GM10266 (cell line): ENCODE measurements around the gene SPTBN4.
"Not testable (repeated sequence)": the region's sequence is repeated elsewhere in the genome, so short reads cannot be mapped to it uniquely, and the experiment has no call there.

Source experiments
- DNase-seq: peaks from one replicate; pipeline ENCODE4 v3.0.0; 2012; ENCODE audit errors: extremely low spot score
- CTCF ChIP-seq: IDR thresholded peaks from 2 replicates; pipeline ENCODE4 v1.5.1; 2012; ENCODE audit warnings: mild to moderate bottlenecking, low read depth; ENCODE audit not compliant: control insufficient read depth, insufficient read depth; ENCODE audit errors: missing control alignments

The SPTBN4 gene

GRCh38 chr19:40553885-40554857 lies 87.4 kb downstream of the SPTBN4 start:
- no peak for TF ChIP-seq CTCF
- no peak for DNase-seq

- no peak for TF ChIP-seq CTCF
- DNase-seq = no peak
Measured at GRCh38 chr19:40555978-40556689, 89.3 kb downstream of the SPTBN4 start.

GRCh38 chr19:40556953-40557530 lies 90.2 kb downstream of the SPTBN4 start:
- no peak for TF ChIP-seq CTCF
- DNase-seq = no peak

- DNase-seq = no peak
- TF ChIP-seq CTCF = no peak
Measured at GRCh38 chr19:40559394-40559793, 92.6 kb downstream of the SPTBN4 start.

- TF ChIP-seq CTCF = no peak
- no peak for DNase-seq
Measured at GRCh38 chr19:40560092-40560507, 93.3 kb downstream of the SPTBN4 start.

GRCh38 chr19:40561947-40562346 lies 95.1 kb downstream of the SPTBN4 start:
- TF ChIP-seq CTCF = no peak
- DNase-seq = no peak

GRCh38 chr19:40564535-40564934 lies 97.7 kb downstream of the SPTBN4 start:
- not testable (repeated sequence) for DNase-seq
